NCI-H2107 (cell line): ENCODE data around the gene GPR137.
"Not testable (repeated sequence)": the region's sequence is repeated elsewhere in the genome, so short reads cannot be mapped to it uniquely, and the experiment has no call there.

ENCODE experiments used
- DNase-seq: peaks from one replicate; lab custom pipeline; 2025; lab: John Stamatoyannopoulos, UW

GPR137 gene

GRCh38 chr11:64284962-64285884 lies at the start of gene GPR137:
Gene GPR137 (plus strand): TSS chr11:64285848. CDS start chr11:64286525, 677 bp downstream.
- DNase-seq, result peak; percentile 83

- DNase-seq, result peak; percentile 43
These were observed 48.1 kb upstream of the GPR137 start for GRCh38 chr11:64237484-64237951.

- DNase-seq, result no peak
These were observed 47.6 kb upstream of the GPR137 start for GRCh38 chr11:64238076-64238475.

GRCh38 chr11:64238999-64239398 lies 46.6 kb upstream of the GPR137 start:
- DNase-seq, result no peak

- no peak for DNase-seq
These were observed 45.8 kb upstream of the GPR137 start for GRCh38 chr11:64239662-64240434.

GRCh38 chr11:64240435-64241240 lies 45.0 kb upstream of the GPR137 start, which contains the start of gene FKBP2:
Gene FKBP2 (plus strand): TSS chr11:64241095. CDS start chr11:64242388, 1,293 bp downstream.
- peak; percentile 89 for DNase-seq

- DNase-seq, result peak; percentile 97
These were observed 44.5 kb upstream of the GPR137 start for GRCh38 chr11:64241241-64241490.

GRCh38 chr11:64241491-64242374 lies 43.9 kb upstream of the GPR137 start:
- DNase-seq, result no peak

- DNase-seq, result no peak
These were observed 42.3 kb upstream of the GPR137 start for GRCh38 chr11:64243236-64243854.

GRCh38 chr11:64244107-64244506 lies 41.5 kb upstream of the GPR137 start:
- no peak for DNase-seq

GRCh38 chr11:64244966-64245365 lies 40.7 kb upstream of the GPR137 start:
- DNase-seq, result no peak

- DNase-seq, result no peak
These were observed 40.2 kb upstream of the GPR137 start for GRCh38 chr11:64245401-64245796.

GRCh38 chr11:64245797-64246620 lies 39.6 kb upstream of the GPR137 start:
- DNase-seq, result no peak

- DNase-seq, result not testable (repeated sequence)
These were observed 39.1 kb upstream of the GPR137 start for GRCh38 chr11:64246621-64246870.

- DNase-seq, result peak; percentile 61
These were observed 38.5 kb upstream of the GPR137 start, which contains the start of gene PPP1R14B for GRCh38 chr11:64246871-64247728. Gene PPP1R14B (minus strand): TSS chr11:64246943. CDS start chr11:64246673, 270 bp downstream.

GRCh38 chr11:64247729-64248531 lies 37.7 kb upstream of the GPR137 start:
- DNase-seq, result no peak

GRCh38 chr11:64248578-64248977 lies 37.1 kb upstream of the GPR137 start:
- DNase-seq, result no peak

- no peak for DNase-seq
These were observed 36.6 kb upstream of the GPR137 start for GRCh38 chr11:64249038-64249437.
